HEK293 (cell line): Measurements from ENCODE around the gene CPNE5.
A peak's percentile ranks its signal among the peaks of the same experiment; 100 is the strongest.
"Not testable (repeated sequence)": the region's sequence is repeated elsewhere in the genome, so short reads cannot be mapped to it uniquely, and the experiment has no call there.

Experiments used
- CTCF ChIA-PET: fragments of 350-600 bp; formaldehyde crosslinking; extraction: SDS; loops from one replicate; lab custom pipeline; 2021; ENCODE audit warnings: antibody characterized with exemption; lab: Yijun Ruan, JAX
- POLR2A ChIA-PET: fragments of 300-600 bp; formaldehyde crosslinking; extraction: SDS; loops from one replicate; lab custom pipeline; 2020; ENCODE audit warnings: antibody characterized with exemption, inconsistent platforms; lab: Yijun Ruan, JAX
- H3K27ac ChIP-seq: fragments of 200-500 bp; sonication (Bioruptor generic); 2 replicates; pipeline ENCODE4 v1.5.1; 2014; ENCODE audit warnings: low read depth, low read length, control low read depth, inconsistent platforms; ENCODE audit errors: extremely low read depth
- H3K36me3 ChIP-seq, 2 experiments: fragments of 200-500 bp in 1 of 2; sonication (Bioruptor generic) in 1 of 2; 1 replicate in 1 of 2; 2 replicates in 1 of 2; pipeline ENCODE4 v1.5.1; 2014 to 2017; ENCODE audit warnings: inconsistent platforms in 2 of 2, low read length in 2 of 2; ENCODE audit not compliant: control insufficient read depth in 2 of 2, insufficient read depth in 1 of 2
- H3K4me1 ChIP-seq: fragments of 200-500 bp; sonication (Bioruptor generic); 2 replicates; pipeline ENCODE4 v1.5.1; 2014; ENCODE audit warnings: mild to moderate bottlenecking, low read length, inconsistent platforms; ENCODE audit not compliant: control insufficient read depth, insufficient read depth
- H3K4me3 ChIP-seq: 2 replicates; pipeline ENCODE4 v1.5.1; 2011; ENCODE audit warnings: low read depth, mild to moderate bottlenecking, control low read depth, low read length, moderate library complexity
- H3K9me3 ChIP-seq: fragments of 200-500 bp; sonication (Bioruptor generic); 2 replicates; pipeline ENCODE4 v1.5.1; 2014; ENCODE audit warnings: low read depth, low read length, inconsistent platforms; ENCODE audit not compliant: control insufficient read depth, insufficient read depth
- PRDM10 ChIP-seq: fragments of 450-650 bp; formaldehyde crosslinking; IDR thresholded peaks from 2 replicates; pipeline ENCODE4 v1.5.1; 2016; ENCODE audit warnings: missing biosample characterization, missing genetic modification characterization
- ZBTB20 ChIP-seq: fragments of 450-650 bp; formaldehyde crosslinking; IDR thresholded peaks from 2 replicates; pipeline ENCODE4 v1.5.1; 2016; ENCODE audit warnings: missing biosample characterization, missing genetic modification characterization
- ZFHX2 ChIP-seq: fragments of 450-650 bp; formaldehyde crosslinking; conservative IDR thresholded peaks from 2 replicates; pipeline ENCODE4 v1.5.1; 2016; ENCODE audit warnings: missing biosample characterization, missing genetic modification characterization
- ZNF114 ChIP-seq: fragments of 450-650 bp; formaldehyde crosslinking; IDR thresholded peaks from 2 replicates; pipeline ENCODE4 v1.5.0; 2017; ENCODE audit warnings: missing biosample characterization, missing genetic modification characterization
- ZNF248 ChIP-seq: fragments of 450-650 bp; formaldehyde crosslinking; IDR thresholded peaks from 2 replicates; pipeline ENCODE4 v1.5.1; 2017; ENCODE audit warnings: missing biosample characterization, missing genetic modification characterization
- ZNF274 ChIP-seq, 2 experiments: fragments of 200-500 bp in 1 of 2; fragments of 450-650 bp in 1 of 2; sonication (Bioruptor generic) in 1 of 2; formaldehyde crosslinking in 1 of 2; IDR thresholded peaks; 2 replicates each; pipeline versions ENCODE4 v1.5.1 to v1.6.1; 2014 to 2016; ENCODE audit warnings: borderline replicate concordance in 1 of 2, inconsistent platforms in 1 of 2, low read length in 1 of 2, missing biosample characterization in 1 of 2, missing genetic modification characterization in 1 of 2
- ZNF324 ChIP-seq: fragments of 450-650 bp; formaldehyde crosslinking; IDR thresholded peaks from 2 replicates; pipeline ENCODE4 v1.5.1; 2016; ENCODE audit warnings: missing biosample characterization, missing genetic modification characterization
- ZNF473 ChIP-seq: fragments of 450-650 bp; formaldehyde crosslinking; IDR thresholded peaks from 2 replicates; pipeline ENCODE4 v1.5.1; 2017; ENCODE audit warnings: missing biosample characterization, missing genetic modification characterization
- ZNF501 ChIP-seq: fragments of 450-650 bp; formaldehyde crosslinking; IDR thresholded peaks from 2 replicates; pipeline ENCODE4 v1.5.1; 2016; ENCODE audit warnings: missing biosample characterization, missing genetic modification characterization
- ZNF555 ChIP-seq: fragments of 450-650 bp; formaldehyde crosslinking; conservative IDR thresholded peaks from 2 replicates; pipeline ENCODE4 v1.5.1; 2017; ENCODE audit warnings: missing biosample characterization, mild to moderate bottlenecking, missing genetic modification characterization, inconsistent platforms
- ZNF623 ChIP-seq: fragments of 450-650 bp; formaldehyde crosslinking; IDR thresholded peaks from 2 replicates; pipeline ENCODE4 v1.5.1; 2016; ENCODE audit warnings: missing biosample characterization, missing genetic modification characterization
- ZNF654 ChIP-seq: fragments of 450-650 bp; formaldehyde crosslinking; IDR thresholded peaks from 2 replicates; pipeline ENCODE4 v1.5.1; 2016; ENCODE audit warnings: low read depth, missing biosample characterization, missing genetic modification characterization
- ZNF777 ChIP-seq: fragments of 450-650 bp; formaldehyde crosslinking; IDR thresholded peaks from 2 replicates; pipeline ENCODE4 v1.5.1; 2017; ENCODE audit warnings: missing biosample characterization, missing genetic modification characterization, borderline replicate concordance
- ZSCAN16 ChIP-seq: fragments of 450-650 bp; formaldehyde crosslinking; IDR thresholded peaks from 2 replicates; pipeline ENCODE4 v1.5.1; 2016; ENCODE audit warnings: missing biosample characterization, missing genetic modification characterization
- TF ChIP-seq, protein P1 (sequence below): fragments of 450-650 bp; formaldehyde crosslinking; IDR thresholded peaks from 2 replicates; pipeline ENCODE4 v1.5.1; 2016; ENCODE audit warnings: missing biosample characterization, missing genetic modification characterization
- TF ChIP-seq, protein P2 (sequence below): fragments of 450-650 bp; formaldehyde crosslinking; IDR thresholded peaks from 2 replicates; pipeline ENCODE4 v1.5.1; 2016; ENCODE audit warnings: missing biosample characterization, missing genetic modification characterization

Gene CPNE5

DNA sequence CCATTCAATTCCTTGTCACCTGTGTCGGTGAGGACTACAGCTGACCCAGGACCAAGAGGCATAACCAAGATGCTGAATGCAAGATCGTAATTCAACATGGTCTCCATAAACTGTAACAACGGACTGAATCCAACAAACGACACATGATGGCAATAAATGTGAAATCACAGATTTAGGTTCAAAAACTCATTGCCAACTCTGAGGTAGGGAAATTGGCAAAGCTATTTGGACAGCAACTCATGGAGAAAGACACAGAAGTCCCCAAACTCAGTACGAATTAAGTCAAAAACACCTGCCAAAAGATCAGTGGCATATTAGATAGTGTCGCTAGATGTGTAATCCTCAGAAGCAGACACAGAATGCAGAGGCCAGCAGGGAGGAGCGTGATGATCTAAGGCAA lies 25.0 kb downstream of the CPNE5 start:
- POLR2A ChIA-PET = interaction anchor here (0.5 kb wide), 1 partner anchor 332 kb away, joined by 4 read pairs; no protein-coding TSS in a partner anchor

GRCh38 chr6:36813526-36813925 lies 25.7 kb downstream of the CPNE5 start:
- Histone ChIP-seq H3K4me3 (no peak overlapping the region), H3K36me3 (no peaks in the 10 kb centered on the region)
- CTCF ChIA-PET = interaction anchor here (1.4 to 2.7 kb wide), 3 partner anchors 31 to 55 kb away, joined by 3 to 11 read pairs (median 9); no protein-coding TSS in a partner anchor
- POLR2A ChIA-PET = no interaction called here
- TF ChIP-seq ZNF623 (tag by site-specific recombination) = peak; percentile 90
- no peak for TF ChIP-seq ZNF274 (IDR thresholded peaks at IDR 0.05; ENCODE audit: low read length)
- TF ChIP-seq ZNF274 (tag by site-specific recombination; IDR thresholded peaks at IDR 0.05; ENCODE audit: borderline replicate concordance) = no peak
- TF ChIP-seq ZNF501 (tag by site-specific recombination) = no peak
- no peak for TF ChIP-seq ZNF473 (tag by site-specific recombination)
- TF ChIP-seq, all 188 proteins: peak for 1
- no peak overlapping the region for H3K27ac ChIP-seq
- H3K9me3 ChIP-seq = no peaks in the 10 kb centered on the region
- no peaks in the 10 kb centered on the region for H3K4me1 ChIP-seq

More for the DNA sequence above, 25.0 kb downstream of the CPNE5 start:
- no peaks in the 10 kb centered on the region for H3K4me1 ChIP-seq
- no peak for TF ChIP-seq ZBTB20 (tag by site-specific recombination)
- TF ChIP-seq, protein P1, sequence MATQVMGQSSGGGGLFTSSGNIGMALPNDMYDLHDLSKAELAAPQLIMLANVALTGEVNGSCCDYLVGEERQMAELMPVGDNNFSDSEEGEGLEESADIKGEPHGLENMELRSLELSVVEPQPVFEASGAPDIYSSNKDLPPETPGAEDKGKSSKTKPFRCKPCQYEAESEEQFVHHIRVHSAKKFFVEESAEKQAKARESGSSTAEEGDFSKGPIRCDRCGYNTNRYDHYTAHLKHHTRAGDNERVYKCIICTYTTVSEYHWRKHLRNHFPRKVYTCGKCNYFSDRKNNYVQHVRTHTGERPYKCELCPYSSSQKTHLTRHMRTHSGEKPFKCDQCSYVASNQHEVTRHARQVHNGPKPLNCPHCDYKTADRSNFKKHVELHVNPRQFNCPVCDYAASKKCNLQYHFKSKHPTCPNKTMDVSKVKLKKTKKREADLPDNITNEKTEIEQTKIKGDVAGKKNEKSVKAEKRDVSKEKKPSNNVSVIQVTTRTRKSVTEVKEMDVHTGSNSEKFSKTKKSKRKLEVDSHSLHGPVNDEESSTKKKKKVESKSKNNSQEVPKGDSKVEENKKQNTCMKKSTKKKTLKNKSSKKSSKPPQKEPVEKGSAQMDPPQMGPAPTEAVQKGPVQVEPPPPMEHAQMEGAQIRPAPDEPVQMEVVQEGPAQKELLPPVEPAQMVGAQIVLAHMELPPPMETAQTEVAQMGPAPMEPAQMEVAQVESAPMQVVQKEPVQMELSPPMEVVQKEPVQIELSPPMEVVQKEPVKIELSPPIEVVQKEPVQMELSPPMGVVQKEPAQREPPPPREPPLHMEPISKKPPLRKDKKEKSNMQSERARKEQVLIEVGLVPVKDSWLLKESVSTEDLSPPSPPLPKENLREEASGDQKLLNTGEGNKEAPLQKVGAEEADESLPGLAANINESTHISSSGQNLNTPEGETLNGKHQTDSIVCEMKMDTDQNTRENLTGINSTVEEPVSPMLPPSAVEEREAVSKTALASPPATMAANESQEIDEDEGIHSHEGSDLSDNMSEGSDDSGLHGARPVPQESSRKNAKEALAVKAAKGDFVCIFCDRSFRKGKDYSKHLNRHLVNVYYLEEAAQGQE (tag by site-specific recombination) = 0 out of 2 replicates have a peak, but pooled peaks have one; percentile 26
- CTCF ChIA-PET = interaction anchor here (0.5 to 2.7 kb wide), 5 partner anchors 12 to 55 kb away, joined by 3 to 11 read pairs (median 5); no protein-coding TSS in a partner anchor
- no peak overlapping the region for H3K4me3 ChIP-seq
- no peaks in the 10 kb centered on the region for H3K36me3 ChIP-seq
- no peaks in the 10 kb centered on the region for H3K9me3 ChIP-seq
- no peak overlapping the region for H3K27ac ChIP-seq

- H3K27ac ChIP-seq, H3K9me3 ChIP-seq, H3K4me3 ChIP-seq, H3K36me3 ChIP-seq, POLR2A ChIA-PET, H3K4me1 ChIP-seq: not testable (repeated sequence)
- CTCF ChIA-PET = interaction anchor here (1.4 to 3.9 kb wide), 4 partner anchors 30 to 205 kb away, joined by 3 to 17 read pairs (median 10); no protein-coding TSS in a partner anchor
These were observed 26.2 kb downstream of the CPNE5 start for GRCh38 chr6:36813047-36813446.

DNA sequence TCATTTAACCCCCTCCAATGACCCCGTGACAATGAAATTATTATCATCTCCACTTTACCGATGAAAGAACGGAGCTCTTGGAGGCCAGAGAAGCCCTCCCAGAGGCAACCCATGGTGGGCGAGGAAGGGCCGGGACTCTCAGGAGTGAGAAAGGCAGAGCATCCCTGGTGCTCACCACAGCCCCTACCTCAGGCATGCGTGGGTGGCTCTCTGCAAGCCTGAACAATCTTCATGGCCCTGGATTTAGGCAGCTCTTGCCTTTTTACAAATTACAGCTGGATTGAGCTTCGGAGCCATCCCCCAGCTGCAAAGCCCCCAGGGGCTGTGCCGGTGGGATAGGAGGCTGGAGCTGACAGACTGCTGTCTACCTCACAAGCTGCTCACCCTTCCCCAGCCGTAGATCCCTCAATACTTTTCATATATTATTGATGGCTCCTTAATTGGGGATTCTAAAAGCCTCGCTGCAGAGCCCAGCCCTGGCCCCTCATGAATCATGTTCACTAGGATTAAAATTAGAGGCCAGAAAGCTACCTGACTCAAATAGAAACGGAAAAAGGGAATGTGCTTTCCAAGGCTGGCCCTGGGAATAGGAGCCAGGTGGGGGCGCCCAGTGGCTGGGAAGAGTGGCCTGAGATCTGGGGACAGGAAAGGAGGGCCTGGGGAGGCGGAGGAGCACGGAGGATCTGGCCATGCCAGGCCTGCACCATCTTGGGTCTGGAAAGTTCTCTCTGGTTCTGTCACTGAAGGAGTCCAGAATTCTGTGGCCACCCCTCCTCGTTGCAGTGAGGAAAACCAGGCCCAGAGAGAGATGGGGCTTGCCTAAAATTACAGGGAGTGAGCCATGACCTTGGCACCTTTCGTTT lies 29.1 kb downstream of the CPNE5 start:
- CTCF ChIA-PET = interaction anchor here (0.6 to 4.3 kb wide), 13 partner anchors 20 to 1367 kb away, joined by 3 to 49 read pairs (median 3); partner anchors contain the start of gene PPIL1
- H3K9me3 ChIP-seq = no peaks in the 10 kb centered on the region
- H3K27ac ChIP-seq = no peak overlapping the region
- POLR2A ChIA-PET = no interaction called here
- H3K4me3 ChIP-seq = no peak overlapping the region
- no peaks in the 10 kb centered on the region for H3K36me3 ChIP-seq
- H3K4me1 ChIP-seq = no peaks in the 10 kb centered on the region
- peak; percentile 38; the same call in 1 of the 2 replicates for TF ChIP-seq PRDM10 (tag by site-specific recombination)
- no peak for TF ChIP-seq ZNF654 (tag by site-specific recombination)
- TF ChIP-seq ZNF324 = no peak
- no peak for TF ChIP-seq ZNF777 (tag by site-specific recombination)
- TF ChIP-seq ZNF555 = no peak
- TF ChIP-seq, protein P2, sequence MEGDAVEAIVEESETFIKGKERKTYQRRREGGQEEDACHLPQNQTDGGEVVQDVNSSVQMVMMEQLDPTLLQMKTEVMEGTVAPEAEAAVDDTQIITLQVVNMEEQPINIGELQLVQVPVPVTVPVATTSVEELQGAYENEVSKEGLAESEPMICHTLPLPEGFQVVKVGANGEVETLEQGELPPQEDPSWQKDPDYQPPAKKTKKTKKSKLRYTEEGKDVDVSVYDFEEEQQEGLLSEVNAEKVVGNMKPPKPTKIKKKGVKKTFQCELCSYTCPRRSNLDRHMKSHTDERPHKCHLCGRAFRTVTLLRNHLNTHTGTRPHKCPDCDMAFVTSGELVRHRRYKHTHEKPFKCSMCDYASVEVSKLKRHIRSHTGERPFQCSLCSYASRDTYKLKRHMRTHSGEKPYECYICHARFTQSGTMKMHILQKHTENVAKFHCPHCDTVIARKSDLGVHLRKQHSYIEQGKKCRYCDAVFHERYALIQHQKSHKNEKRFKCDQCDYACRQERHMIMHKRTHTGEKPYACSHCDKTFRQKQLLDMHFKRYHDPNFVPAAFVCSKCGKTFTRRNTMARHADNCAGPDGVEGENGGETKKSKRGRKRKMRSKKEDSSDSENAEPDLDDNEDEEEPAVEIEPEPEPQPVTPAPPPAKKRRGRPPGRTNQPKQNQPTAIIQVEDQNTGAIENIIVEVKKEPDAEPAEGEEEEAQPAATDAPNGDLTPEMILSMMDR = peak; percentile 21; the same call in 1 of the 2 replicates
- TF ChIP-seq ZSCAN16 (tag by site-specific recombination) = no peak
- TF ChIP-seq ZNF248 = no peak
- TF ChIP-seq ZNF114 (tag by site-specific recombination) = no peak
- peak; percentile 37; the same call in 1 of the 2 replicates for TF ChIP-seq ZFHX2 (tag by site-specific recombination)
- TF ChIP-seq, all 188 proteins: peak for 3
